ENCODE measurements around the gene CAMK2A.

DNA sequence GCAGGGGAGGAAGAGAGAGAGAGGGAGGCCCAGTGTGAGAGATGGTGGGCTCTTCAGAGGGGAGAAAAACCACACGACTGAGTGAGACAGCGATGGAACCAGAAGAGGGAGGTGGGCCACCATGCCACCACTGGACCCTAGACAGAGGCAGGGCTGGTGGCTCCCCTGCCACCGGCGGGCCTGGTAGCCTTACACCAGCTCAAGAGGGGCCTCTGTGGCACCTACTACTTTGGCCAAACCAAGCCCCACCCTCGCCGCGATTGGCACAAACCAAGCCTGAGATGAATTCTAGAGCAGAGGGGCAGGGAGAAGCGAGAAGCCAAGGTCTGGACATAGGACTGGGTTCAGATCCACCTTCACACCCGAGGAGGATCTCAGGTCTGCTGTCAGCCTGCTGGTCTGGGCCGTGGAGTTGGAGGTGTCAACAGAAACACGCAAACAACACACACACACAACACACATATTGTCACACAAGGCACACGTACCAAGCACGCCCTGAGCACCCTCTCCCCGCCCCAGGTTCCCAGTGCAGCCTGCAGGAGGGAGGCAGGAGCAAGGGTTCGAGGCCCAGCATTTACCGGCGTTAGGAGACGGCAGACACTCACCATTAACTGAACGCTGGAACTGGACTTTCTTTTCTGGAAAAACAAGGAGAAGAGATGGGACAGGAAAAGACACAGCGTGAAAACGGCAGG, 50.3 kb downstream of the CAMK2A start:
- TF ChIP-seq, protein P1, sequence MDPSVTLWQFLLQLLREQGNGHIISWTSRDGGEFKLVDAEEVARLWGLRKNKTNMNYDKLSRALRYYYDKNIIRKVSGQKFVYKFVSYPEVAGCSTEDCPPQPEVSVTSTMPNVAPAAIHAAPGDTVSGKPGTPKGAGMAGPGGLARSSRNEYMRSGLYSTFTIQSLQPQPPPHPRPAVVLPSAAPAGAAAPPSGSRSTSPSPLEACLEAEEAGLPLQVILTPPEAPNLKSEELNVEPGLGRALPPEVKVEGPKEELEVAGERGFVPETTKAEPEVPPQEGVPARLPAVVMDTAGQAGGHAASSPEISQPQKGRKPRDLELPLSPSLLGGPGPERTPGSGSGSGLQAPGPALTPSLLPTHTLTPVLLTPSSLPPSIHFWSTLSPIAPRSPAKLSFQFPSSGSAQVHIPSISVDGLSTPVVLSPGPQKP (IDR thresholded peaks at IDR 0.05; ENCODE audit: borderline replicate concordance, low read depth, low read length) = no peak
- no peak for TF ChIP-seq BHLHE40 (IDR thresholded peaks at IDR 0.05; ENCODE audit: low read depth, low read length)
- TF ChIP-seq, protein P2, sequence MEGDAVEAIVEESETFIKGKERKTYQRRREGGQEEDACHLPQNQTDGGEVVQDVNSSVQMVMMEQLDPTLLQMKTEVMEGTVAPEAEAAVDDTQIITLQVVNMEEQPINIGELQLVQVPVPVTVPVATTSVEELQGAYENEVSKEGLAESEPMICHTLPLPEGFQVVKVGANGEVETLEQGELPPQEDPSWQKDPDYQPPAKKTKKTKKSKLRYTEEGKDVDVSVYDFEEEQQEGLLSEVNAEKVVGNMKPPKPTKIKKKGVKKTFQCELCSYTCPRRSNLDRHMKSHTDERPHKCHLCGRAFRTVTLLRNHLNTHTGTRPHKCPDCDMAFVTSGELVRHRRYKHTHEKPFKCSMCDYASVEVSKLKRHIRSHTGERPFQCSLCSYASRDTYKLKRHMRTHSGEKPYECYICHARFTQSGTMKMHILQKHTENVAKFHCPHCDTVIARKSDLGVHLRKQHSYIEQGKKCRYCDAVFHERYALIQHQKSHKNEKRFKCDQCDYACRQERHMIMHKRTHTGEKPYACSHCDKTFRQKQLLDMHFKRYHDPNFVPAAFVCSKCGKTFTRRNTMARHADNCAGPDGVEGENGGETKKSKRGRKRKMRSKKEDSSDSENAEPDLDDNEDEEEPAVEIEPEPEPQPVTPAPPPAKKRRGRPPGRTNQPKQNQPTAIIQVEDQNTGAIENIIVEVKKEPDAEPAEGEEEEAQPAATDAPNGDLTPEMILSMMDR (conservative IDR thresholded peaks at IDR 0.05; ENCODE audit: low read depth, low read length) = no peak
- TF ChIP-seq CHD1 (IDR thresholded peaks at IDR 0.05; ENCODE audit: low read depth, low read length) = no peak
- TF ChIP-seq RCOR1 (IDR thresholded peaks at IDR 0.05; ENCODE audit: insufficient replicate concordance, low read length) = no peak
- TF ChIP-seq MAZ (IDR thresholded peaks at IDR 0.05; ENCODE audit: borderline replicate concordance, low read depth, low read length) = no peak
- no peak for TF ChIP-seq POLR2A (IDR thresholded peaks at IDR 0.05; ENCODE audit: low read depth, low read length)
- no peak for TF ChIP-seq SMC3 (IDR thresholded peaks at IDR 0.05; ENCODE audit: low read depth, low read length)
- no peak for TF ChIP-seq RAD21 (IDR thresholded peaks at IDR 0.05; ENCODE audit: low read length)
- no peak for TF ChIP-seq RFX5 (IDR thresholded peaks at IDR 0.05; ENCODE audit: low read depth, low read length)
- no peak for TF ChIP-seq MXI1 (IDR thresholded peaks at IDR 0.05; ENCODE audit: borderline replicate concordance, low read depth, low read length)
- TF ChIP-seq CEBPB (IDR thresholded peaks at IDR 0.05; ENCODE audit: low read depth, low read length) = no peak

Measured in IMR-90 (cell line).